Lung (tissue), 16 donors: ENCODE data around the gene PPCS. TPM values are rescaled to one million over a fixed set of nuclear protein-coding genes. Genes with fewer than 3 reads are reported as not detected.

Source experiments
- ATAC-seq: fragments of 200-7000 bp; cut with Tn5 transposase; one replicate; pipeline ENCODE4 v1.9.1; 2020; ENCODE audit warnings: moderate number of reproducible peaks; ENCODE audit not compliant: insufficient read depth, low FRiP score
- DNase-seq, 3 donors: peaks; one replicate each; pipeline ENCODE4 v3.0.0-alpha.2; 2013 to 2017
- H3K27ac ChIP-seq, 2 donors: one replicate each; pipeline ENCODE4 v1.5.1; 2013; ENCODE audit warnings: mild to moderate bottlenecking in 2 of 2, moderate library complexity in 2 of 2, control low read depth in 1 of 2, inconsistent platforms in 1 of 2, low read depth in 1 of 2, low read length in 1 of 2
- H3K27me3 ChIP-seq, 3 donors: one replicate each; pipeline ENCODE4 v1.5.1; 2013; ENCODE audit warnings: low read length in 2 of 3; ENCODE audit not compliant: control insufficient read depth in 3 of 3, insufficient read depth in 3 of 3
- H3K36me3 ChIP-seq, 4 donors: one replicate each; pipeline ENCODE4 v1.5.1; 2013; ENCODE audit warnings: low read length in 4 of 4, mild to moderate bottlenecking in 1 of 4, moderate library complexity in 1 of 4; ENCODE audit not compliant: control insufficient read depth in 4 of 4, insufficient read depth in 4 of 4
- H3K4me1 ChIP-seq, 5 donors: one replicate each; pipeline ENCODE4 v1.5.1; 2013; ENCODE audit warnings: low read length in 5 of 5, mild to moderate bottlenecking in 2 of 5, moderate library complexity in 1 of 5; ENCODE audit not compliant: control insufficient read depth in 5 of 5, insufficient read depth in 5 of 5
- H3K4me3 ChIP-seq: one replicate; pipeline ENCODE4 v1.5.1; 2013; ENCODE audit warnings: mild to moderate bottlenecking, control low read depth, moderate library complexity
- H3K9ac ChIP-seq, 2 donors: one replicate each; pipeline ENCODE4 v1.5.1; 2013; ENCODE audit warnings: low read length in 2 of 2, control low read depth in 1 of 2; ENCODE audit not compliant: insufficient read depth in 1 of 2
- H3K9me3 ChIP-seq, 4 donors: one replicate each; pipeline ENCODE4 v1.5.1; 2013; ENCODE audit warnings: low read length in 3 of 4, mild to moderate bottlenecking in 1 of 4, moderate library complexity in 1 of 4; ENCODE audit not compliant: control insufficient read depth in 4 of 4, insufficient read depth in 3 of 4
- CTCF ChIP-seq: IDR thresholded peaks from 2 replicates; pipeline ENCODE4 v1.5.1; 2012; ENCODE audit warnings: mild to moderate bottlenecking; ENCODE audit errors: control extremely low read depth, extremely low read depth
- whole genome bisulfite sequencing, 2 donors: extraction: QIAGEN DNeasy Blood & Tissue Kit; methylation state at CpG; one replicate each; pipeline ENCODE4 v1.1.7; 2013; 5-methylcytosine and 5-hydroxymethylcytosine counted together
- long read RNA-seq, 5 donors: transcript quantifications; one replicate each; lab custom pipeline, GENCODE V29; 2026
- polyA plus RNA-seq, 2 donors: library from polyadenylated mRNA; stranded (reverse); fragments of 200-250 nt; gene quantifications; one replicate each; pipeline ENCODE4 v1.2.1, GENCODE V29; 2013
- total RNA-seq, 2 donors: library from RNA; depleted of rRNA in 1 of 2; stranded (reverse); fragments of >200 nt in 1 of 2; gene quantifications; one replicate each; pipeline ENCODE4 v1.2.1, GENCODE V29; 2014 to 2021
- donor health status: control.
- donor health status: control.
- donor health status: Bipolar disorder and iron deficiency.
- donor health status: healthy.
- donor health status: DM: yes; HTN: yes; CAD: no.

The PPCS gene
- total RNA-seq (10 to 100 TPM; 33.0 to 63.5 TPM), polyA plus RNA-seq (100 to 1,000 TPM in 1 of 2 donors, 10 to 100 TPM in 1; 60.4 to 103 TPM)
- long read RNA-seq, donor 1, transcript PPCS-203 (3 exons, 1,431 nt), result minor isoform, 13 of 30 reads
- long read RNA-seq, donor 1, transcript PPCS-201 (3 exons, 984 nt), result major isoform, 16 of 30 reads
- long read RNA-seq, donor 1, partial matches to known transcripts, result 0 of 30 reads
- long read RNA-seq, donor 1, other reads (novel, unspliced or antisense), result 0 of 30 reads
- long read RNA-seq, donor 2, transcript PPCS-201 (3 exons, 984 nt), result major isoform, 7 of 15 reads
- long read RNA-seq, donor 2, transcript PPCS-203 (3 exons, 1,431 nt), result major isoform, 7 of 15 reads
- long read RNA-seq, donor 2, partial matches to known transcripts, result 0 of 15 reads
- long read RNA-seq, donor 2, other reads (novel, unspliced or antisense), result 0 of 15 reads
- long read RNA-seq, donor 3, transcript PPCS-203 (3 exons, 1,431 nt), result major isoform, 12 of 32 reads
- long read RNA-seq, donor 3, transcript PPCS-201 (3 exons, 984 nt), result minor isoform, 7 of 32 reads
- long read RNA-seq, donor 3, partial matches to known transcripts, result 12 of 32 reads
- long read RNA-seq, donor 3, other reads (novel, unspliced or antisense), result 0 of 32 reads
- long read RNA-seq, donor 4, transcript PPCS-201 (3 exons, 984 nt), result minor isoform, 6 of 15 reads
- long read RNA-seq, donor 4, transcript PPCS-203 (3 exons, 1,431 nt), result major isoform, 8 of 15 reads
- long read RNA-seq, donor 4, partial matches to known transcripts, result 0 of 15 reads
- long read RNA-seq, donor 4, other reads (novel, unspliced or antisense), result 0 of 15 reads
- long read RNA-seq, donor 5, transcript PPCS-203 (3 exons, 1,431 nt), result minor isoform, 20 of 59 reads
- long read RNA-seq, donor 5, transcript PPCS-201 (3 exons, 984 nt), result major isoform, 32 of 59 reads
- long read RNA-seq, donor 5, partial matches to known transcripts, result 0 of 59 reads
- long read RNA-seq, donor 5, other reads (novel, unspliced or antisense), result 0 of 59 reads

GRCh38 chr1:42456010-42456753 is at the start of gene PPCS, which contains the start of gene ZMYND12:
PPCS (plus strand) TSS chr1:42456543; CDS start chr1:42456566, 23 bp downstream.
ZMYND12 (minus strand) TSS chr1:42456022; CDS start chr1:42455997, 25 bp downstream.
- DNase-seq (peak; percentile 87 to 93 (median 90)), ATAC-seq (peak; percentile 95)
- 1% methylated on average over 66 of the region's 66 CpGs for WGBS, 2 donors
- Histone ChIP-seq H3K4me1 (peaks cover 0 to 13% (median 4%) of the 10 kb centered on the region in 5 donors), H3K27me3 (no peaks in the 10 kb centered on the region), H3K27ac (peak within 1 kb of the TSS; percentile 94 to 95), H3K36me3 (peaks cover 2 to 17% (median 5%) of the 10 kb centered on the region in 4 donors), H3K4me3 (peak within 1 kb of the TSS; percentile 83), H3K9ac (peak within 1 kb of the TSS; percentile 85 to 89), H3K9me3 (no peaks in the 10 kb centered on the region)
- no peak for TF ChIP-seq CTCF

- H3K36me3 ChIP-seq, result no peaks in the 10 kb centered on the region
- H3K9ac ChIP-seq, result no peak overlapping the region
- no peak for TF ChIP-seq CTCF
- ATAC-seq (no peak), DNase-seq (no peak)
- peaks cover 0 to 3% (median 0%) of the 10 kb centered on the region in 3 donors for H3K27me3 ChIP-seq
- no peak overlapping the region for H3K27ac ChIP-seq
- WGBS, 2 donors, result 89 to 91% methylated on average over 17 of the region's 17 CpGs
- no peaks in the 10 kb centered on the region for H3K9me3 ChIP-seq
- H3K4me1 ChIP-seq, result peaks cover 0 to 19% (median 5%) of the 10 kb centered on the region in 5 donors
- no peak overlapping the region for H3K4me3 ChIP-seq
Measured at GRCh38 chr1:42414551-42415496, 41.5 kb upstream of the PPCS start.

GRCh38 chr1:42417166-42417565 is 39.2 kb upstream of the PPCS start:
- TF ChIP-seq CTCF, result no peak
- Histone ChIP-seq H3K27me3 (no peaks in the 10 kb centered on the region), H3K4me1 (peaks cover 0 to 43% (median 24%) of the 10 kb centered on the region in 5 donors), H3K36me3 (no peaks in the 10 kb centered on the region), H3K27ac (no peak overlapping the region), H3K9ac (no peak overlapping the region), H3K9me3 (no peaks in the 10 kb centered on the region), H3K4me3 (no peak overlapping the region)
- 51 to 57% methylated on average over 3 of the region's 3 CpGs for WGBS, 2 donors
- ATAC-seq (no peak), DNase-seq (peak; percentile 58 to 76 (median 75))
